Measurements from ENCODE around the gene TMPRSS11F. TPM values are rescaled to one million over a fixed set of nuclear protein-coding genes. Genes with fewer than 3 reads are reported as not detected.

TMPRSS11F gene
- total RNA-seq, 1 donor from 2014 or later, result 0.27 TPM

GRCh38 chr4:68167706-68168105 is 38.0 kb upstream of the TMPRSS11F start:
- FAIRE-seq (no peak), DNase-seq (ENCODE audit: low read depth) (no peak)
- H3K27me3 Mint-ChIP-seq (ENCODE audit: low read depth, unreplicated experiment), result peaks cover 7% of the 10 kb centered on the region
- H3K4me3 Mint-ChIP-seq (ENCODE audit: unreplicated experiment), result no peak overlapping the region
- Histone ChIP-seq H3K36me3 (ENCODE audit: insufficient read depth, low read length) (no peaks in the 10 kb centered on the region), H2AFZ (ENCODE audit: low read depth, low read length) (no peak overlapping the region), H3K4me1 (ENCODE audit: insufficient read depth, low read length) (no peaks in the 10 kb centered on the region), H3K4me3 (ENCODE audit: insufficient read depth, low read depth, low read length) (no peak overlapping the region), H3K27me3 (ENCODE audit: insufficient read depth, low read length) (no peaks in the 10 kb centered on the region), H4K20me1 (ENCODE audit: insufficient read depth, low read length) (no peaks in the 10 kb centered on the region), H3K9me3 (ENCODE audit: insufficient read depth, low read depth, low read length) (no peaks in the 10 kb centered on the region), H3K79me2 (ENCODE audit: insufficient read depth, low read length) (no peaks in the 10 kb centered on the region), H3K27ac (ENCODE audit: low read depth, low read length) (no peak overlapping the region), H3K4me2 (ENCODE audit: low read length) (no peak overlapping the region), H3K9ac (ENCODE audit: low read length) (no peak overlapping the region)
- H3K27ac Mint-ChIP-seq (ENCODE audit: unreplicated experiment), result no peak overlapping the region
- TF ChIP-seq EZH2 (IDR thresholded peaks at IDR 0.05; ENCODE audit: insufficient read depth, low read length), result no peak
- no peak for TF ChIP-seq CTCF (IDR thresholded peaks at IDR 0.05; ENCODE audit: insufficient read depth, low read depth, low read length)
- H3K36me3 Mint-ChIP-seq (ENCODE audit: low read depth, unreplicated experiment), result no peaks in the 10 kb centered on the region
- H3K4me1 Mint-ChIP-seq (ENCODE audit: low read depth, unreplicated experiment), result peaks cover under 1% of the 10 kb centered on the region
- H3K9me3 Mint-ChIP-seq (ENCODE audit: unreplicated experiment), result no peaks in the 10 kb centered on the region

- Mint-ChIP-seq H3K36me3 (ENCODE audit: low read depth, unreplicated experiment) (no peaks in the 10 kb centered on the region), H3K4me3 (ENCODE audit: unreplicated experiment) (no peak overlapping the region), H3K9me3 (ENCODE audit: unreplicated experiment) (no peaks in the 10 kb centered on the region), H3K27me3 (ENCODE audit: low read depth, unreplicated experiment) (peaks cover 7% of the 10 kb centered on the region), H3K4me1 (ENCODE audit: low read depth, unreplicated experiment) (peaks cover 6% of the 10 kb centered on the region), H3K27ac (ENCODE audit: unreplicated experiment) (no peak overlapping the region)
- Histone ChIP-seq H3K27me3 (ENCODE audit: insufficient read depth, low read length) (no peaks in the 10 kb centered on the region), H3K4me3 (ENCODE audit: insufficient read depth, low read depth, low read length) (no peak overlapping the region), H2AFZ (ENCODE audit: low read depth, low read length) (no peak overlapping the region), H3K9ac (ENCODE audit: low read length) (no peak overlapping the region), H3K36me3 (ENCODE audit: insufficient read depth, low read length) (no peaks in the 10 kb centered on the region), H3K4me1 (ENCODE audit: insufficient read depth, low read length) (no peaks in the 10 kb centered on the region), H3K79me2 (ENCODE audit: insufficient read depth, low read length) (no peaks in the 10 kb centered on the region), H3K27ac (ENCODE audit: low read depth, low read length) (no peak overlapping the region), H4K20me1 (ENCODE audit: insufficient read depth, low read length) (no peaks in the 10 kb centered on the region), H3K9me3 (ENCODE audit: insufficient read depth, low read depth, low read length) (no peaks in the 10 kb centered on the region), H3K4me2 (ENCODE audit: low read length) (no peak overlapping the region)
- TF ChIP-seq EZH2 (IDR thresholded peaks at IDR 0.05; ENCODE audit: insufficient read depth, low read length), result no peak
- TF ChIP-seq CTCF (IDR thresholded peaks at IDR 0.05; ENCODE audit: insufficient read depth, low read depth, low read length), result no peak
- DNase-seq (ENCODE audit: low read depth), result no peak
- no peak for FAIRE-seq
Measured at GRCh38 chr4:68167166-68167565, 37.5 kb upstream of the TMPRSS11F start.

GRCh38 chr4:68163754-68164153 is 34.1 kb upstream of the TMPRSS11F start:
- Mint-ChIP-seq H3K4me3 (ENCODE audit: unreplicated experiment) (no peak overlapping the region), H3K27me3 (ENCODE audit: low read depth, unreplicated experiment) (peaks cover 7% of the 10 kb centered on the region), H3K4me1 (ENCODE audit: low read depth, unreplicated experiment) (peaks cover 9% of the 10 kb centered on the region), H3K9me3 (ENCODE audit: unreplicated experiment) (no peaks in the 10 kb centered on the region), H3K36me3 (ENCODE audit: low read depth, unreplicated experiment) (no peaks in the 10 kb centered on the region), H3K27ac (ENCODE audit: unreplicated experiment) (no peak overlapping the region)
- TF ChIP-seq CTCF (IDR thresholded peaks at IDR 0.05; ENCODE audit: insufficient read depth, low read depth, low read length) (no peak), EZH2 (IDR thresholded peaks at IDR 0.05; ENCODE audit: insufficient read depth, low read length) (no peak)
- no peak overlapping the region for H3K4me2 ChIP-seq (ENCODE audit: low read length)
- H3K9ac ChIP-seq (ENCODE audit: low read length), result no peak overlapping the region
- no peaks in the 10 kb centered on the region for H4K20me1 ChIP-seq (ENCODE audit: insufficient read depth, low read length)
- DNase-seq (ENCODE audit: low read depth) (no peak), FAIRE-seq (no peak)
- no peak overlapping the region for H2AFZ ChIP-seq (ENCODE audit: low read depth, low read length)
- H3K36me3 ChIP-seq (ENCODE audit: insufficient read depth, low read length), result no peaks in the 10 kb centered on the region
- no peaks in the 10 kb centered on the region for H3K79me2 ChIP-seq (ENCODE audit: insufficient read depth, low read length)
- no peaks in the 10 kb centered on the region for H3K9me3 ChIP-seq (ENCODE audit: insufficient read depth, low read depth, low read length)
- no peak overlapping the region for H3K27ac ChIP-seq (ENCODE audit: low read depth, low read length)
- H3K27me3 ChIP-seq (ENCODE audit: insufficient read depth, low read length), result no peaks in the 10 kb centered on the region
- H3K4me3 ChIP-seq (ENCODE audit: insufficient read depth, low read depth, low read length), result no peak overlapping the region
- no peaks in the 10 kb centered on the region for H3K4me1 ChIP-seq (ENCODE audit: insufficient read depth, low read length)
